GM12873 (cell line): Measurements from ENCODE around the gene TRIM46.

Source experiments
- TF ChIP-seq, protein P1 (sequence below): IDR thresholded peaks from 2 replicates; pipeline ENCODE4 v1.5.1; 2012; ENCODE audit warnings: low read depth, mild to moderate bottlenecking, moderate library complexity, low read length, control low read depth; ENCODE audit not compliant: insufficient read depth; ENCODE audit errors: missing control alignments

Gene TRIM46

DNA sequence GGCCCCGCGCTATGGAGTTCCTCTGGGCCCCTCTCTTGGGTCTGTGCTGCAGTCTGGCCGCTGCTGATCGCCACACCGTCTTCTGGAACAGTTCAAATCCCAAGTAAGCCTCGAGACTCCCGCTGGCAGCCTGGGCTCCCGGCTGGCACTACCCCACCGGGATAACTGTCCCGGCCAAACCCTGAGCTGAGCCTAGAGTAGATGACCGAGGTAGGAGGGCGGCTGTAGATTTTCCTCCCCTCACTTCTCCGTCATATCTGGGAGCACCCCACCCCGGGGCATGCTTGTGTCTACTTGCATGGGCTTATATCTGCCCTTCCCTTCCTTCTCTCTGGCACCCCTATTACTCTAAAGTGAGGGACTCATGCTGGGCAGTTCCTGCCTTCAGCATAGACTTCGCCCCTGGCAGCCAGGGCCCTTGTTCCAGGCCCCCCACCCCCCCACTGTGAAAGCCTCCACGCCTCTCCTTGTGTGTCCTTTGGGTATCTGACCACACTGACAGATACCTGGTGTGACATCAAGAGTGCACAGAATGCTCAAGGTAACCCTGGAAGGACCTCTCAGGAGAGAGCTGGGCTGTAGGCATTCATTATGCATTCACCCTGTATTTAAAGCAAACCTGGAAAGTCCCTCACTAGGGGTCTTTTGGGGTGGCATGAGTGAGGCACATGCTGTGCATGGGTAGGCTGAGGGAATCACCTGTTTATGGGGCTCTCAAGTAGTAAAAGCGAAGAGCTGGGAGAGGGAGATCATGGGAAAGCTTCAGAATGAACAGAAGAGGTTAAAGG lies 45.5 kb upstream of the TRIM46 start:
- TF ChIP-seq, protein P1, sequence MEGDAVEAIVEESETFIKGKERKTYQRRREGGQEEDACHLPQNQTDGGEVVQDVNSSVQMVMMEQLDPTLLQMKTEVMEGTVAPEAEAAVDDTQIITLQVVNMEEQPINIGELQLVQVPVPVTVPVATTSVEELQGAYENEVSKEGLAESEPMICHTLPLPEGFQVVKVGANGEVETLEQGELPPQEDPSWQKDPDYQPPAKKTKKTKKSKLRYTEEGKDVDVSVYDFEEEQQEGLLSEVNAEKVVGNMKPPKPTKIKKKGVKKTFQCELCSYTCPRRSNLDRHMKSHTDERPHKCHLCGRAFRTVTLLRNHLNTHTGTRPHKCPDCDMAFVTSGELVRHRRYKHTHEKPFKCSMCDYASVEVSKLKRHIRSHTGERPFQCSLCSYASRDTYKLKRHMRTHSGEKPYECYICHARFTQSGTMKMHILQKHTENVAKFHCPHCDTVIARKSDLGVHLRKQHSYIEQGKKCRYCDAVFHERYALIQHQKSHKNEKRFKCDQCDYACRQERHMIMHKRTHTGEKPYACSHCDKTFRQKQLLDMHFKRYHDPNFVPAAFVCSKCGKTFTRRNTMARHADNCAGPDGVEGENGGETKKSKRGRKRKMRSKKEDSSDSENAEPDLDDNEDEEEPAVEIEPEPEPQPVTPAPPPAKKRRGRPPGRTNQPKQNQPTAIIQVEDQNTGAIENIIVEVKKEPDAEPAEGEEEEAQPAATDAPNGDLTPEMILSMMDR, result no peak

DNA sequence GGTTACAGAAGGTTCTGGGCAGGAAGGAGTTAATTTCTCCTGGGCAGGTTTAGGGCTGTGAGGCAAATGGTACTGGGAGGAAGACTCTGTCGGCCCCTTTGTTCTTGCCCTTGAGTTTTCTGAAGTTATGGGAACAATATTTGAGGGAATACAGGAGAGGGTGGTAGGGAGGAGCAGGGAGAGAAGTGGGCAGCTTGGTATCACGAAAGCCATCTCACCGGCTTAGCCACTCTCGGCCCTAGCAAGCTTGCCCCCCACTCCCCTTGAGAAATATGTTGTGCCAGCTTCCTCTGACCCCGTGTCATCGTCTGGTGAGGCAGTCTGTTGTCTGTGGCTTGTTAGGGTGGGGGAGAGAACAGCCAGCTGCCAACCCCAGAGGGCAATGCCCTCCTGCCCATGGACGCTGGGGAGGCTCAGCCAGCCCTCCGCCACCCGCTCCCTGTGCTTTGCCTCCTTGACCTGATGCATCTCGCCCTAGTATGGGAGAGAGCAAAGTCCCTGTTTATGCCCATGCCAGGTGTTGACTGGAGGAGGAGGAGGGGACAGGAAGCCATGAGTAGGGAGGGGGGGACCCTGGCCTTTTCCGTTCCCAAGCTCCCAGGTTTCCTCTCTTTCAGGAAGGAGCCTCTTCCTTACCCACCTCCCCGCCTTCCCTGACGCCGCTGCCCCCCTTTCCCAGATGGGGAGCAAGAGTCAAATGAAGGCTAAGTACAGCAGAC lies 44.7 kb upstream of the TRIM46 start:
- TF ChIP-seq, protein P1, result no peak

DNA sequence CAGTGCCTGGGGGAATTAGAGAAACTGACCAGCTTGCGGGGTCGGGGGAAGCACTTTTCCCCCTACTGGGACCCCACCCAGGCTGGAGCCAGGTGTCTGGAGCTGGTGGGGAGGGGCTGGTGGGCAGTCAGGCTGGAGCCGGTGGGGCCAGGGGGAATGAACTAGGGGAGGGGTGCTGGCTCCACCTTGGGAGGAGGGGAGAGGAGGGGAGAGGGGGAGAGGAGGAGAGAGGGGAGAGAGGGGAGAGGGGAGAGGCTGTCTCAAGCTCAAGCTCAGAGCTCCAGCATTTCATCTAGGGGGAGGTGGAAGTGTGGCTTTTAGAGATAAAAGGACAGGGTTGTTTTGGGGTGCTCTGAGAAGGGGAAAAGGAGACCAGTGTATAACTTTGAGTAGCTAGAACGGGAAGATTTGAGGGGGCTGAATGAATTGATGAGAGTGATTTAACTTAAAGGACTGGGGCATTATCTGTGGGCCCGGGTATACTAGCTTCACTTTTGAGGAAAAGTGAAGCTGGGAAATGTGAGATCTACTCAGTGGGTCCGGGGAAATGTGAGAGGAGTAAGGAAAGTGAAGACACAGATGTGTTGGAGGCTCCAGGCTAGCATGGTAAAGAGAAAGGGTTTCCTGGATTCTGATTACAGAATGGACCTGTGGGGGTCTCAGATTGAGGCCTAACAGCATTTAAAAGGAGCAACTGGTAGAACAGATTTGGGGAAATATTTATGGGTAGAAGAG lies 43.2 kb upstream of the TRIM46 start:
- TF ChIP-seq, protein P1, result no peak

DNA sequence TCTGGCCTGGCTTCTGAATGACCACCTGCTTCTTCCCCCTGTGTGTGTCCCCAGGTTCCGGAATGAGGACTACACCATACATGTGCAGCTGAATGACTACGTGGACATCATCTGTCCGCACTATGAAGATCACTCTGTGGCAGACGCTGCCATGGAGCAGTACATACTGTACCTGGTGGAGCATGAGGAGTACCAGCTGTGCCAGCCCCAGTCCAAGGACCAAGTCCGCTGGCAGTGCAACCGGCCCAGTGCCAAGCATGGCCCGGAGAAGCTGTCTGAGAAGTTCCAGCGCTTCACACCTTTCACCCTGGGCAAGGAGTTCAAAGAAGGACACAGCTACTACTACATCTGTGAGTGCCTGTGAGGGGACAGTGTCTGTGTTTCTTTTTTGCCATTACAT lies 42.4 kb upstream of the TRIM46 start:
- TF ChIP-seq, protein P1, result no peak

DNA sequence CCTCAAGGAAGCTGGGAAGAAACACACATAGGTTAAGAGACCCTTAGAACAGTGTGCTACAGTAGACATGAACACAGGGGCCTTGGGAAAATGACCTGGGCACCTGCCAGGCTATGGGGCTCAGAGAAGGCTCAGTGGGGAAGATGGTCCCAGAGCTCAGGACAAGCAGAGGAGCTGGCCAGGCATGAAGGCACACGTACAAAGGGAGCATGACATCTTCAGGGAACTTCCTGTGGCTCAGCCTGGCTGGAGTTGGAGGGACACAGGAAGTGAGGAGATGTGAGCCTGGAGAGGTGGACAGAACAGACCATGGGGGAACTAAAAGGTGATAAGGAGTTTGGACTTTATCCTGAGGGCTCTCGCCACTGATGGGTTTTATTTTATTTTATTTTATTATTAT lies 41.8 kb upstream of the TRIM46 start:
- TF ChIP-seq, protein P1, result no peak

DNA sequence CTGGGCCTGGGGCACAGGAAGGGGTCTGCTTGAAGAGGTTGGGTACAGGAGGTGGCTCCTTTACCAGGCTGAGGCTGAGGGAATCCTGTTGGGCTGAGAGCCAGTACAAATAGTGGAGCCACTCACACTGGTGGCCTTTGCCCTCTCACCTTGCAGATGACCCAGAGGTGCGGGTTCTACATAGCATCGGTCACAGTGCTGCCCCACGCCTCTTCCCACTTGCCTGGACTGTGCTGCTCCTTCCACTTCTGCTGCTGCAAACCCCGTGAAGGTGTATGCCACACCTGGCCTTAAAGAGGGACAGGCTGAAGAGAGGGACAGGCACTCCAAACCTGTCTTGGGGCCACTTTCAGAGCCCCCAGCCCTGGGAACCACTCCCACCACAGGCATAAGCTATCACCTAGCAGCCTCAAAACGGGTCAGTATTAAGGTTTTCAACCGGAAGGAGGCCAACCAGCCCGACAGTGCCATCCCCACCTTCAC lies 39.8 kb upstream of the TRIM46 start:
- TF ChIP-seq, protein P1, result no peak

DNA sequence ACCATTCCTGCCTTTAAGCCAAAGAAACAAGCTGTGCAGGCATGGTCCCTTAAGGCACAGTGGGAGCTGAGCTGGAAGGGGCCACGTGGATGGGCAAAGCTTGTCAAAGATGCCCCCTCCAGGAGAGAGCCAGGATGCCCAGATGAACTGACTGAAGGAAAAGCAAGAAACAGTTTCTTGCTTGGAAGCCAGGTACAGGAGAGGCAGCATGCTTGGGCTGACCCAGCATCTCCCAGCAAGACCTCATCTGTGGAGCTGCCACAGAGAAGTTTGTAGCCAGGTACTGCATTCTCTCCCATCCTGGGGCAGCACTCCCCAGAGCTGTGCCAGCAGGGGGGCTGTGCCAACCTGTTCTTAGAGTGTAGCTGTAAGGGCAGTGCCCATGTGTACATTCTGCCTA lies 39.3 kb upstream of the TRIM46 start:
- TF ChIP-seq, protein P1, result no peak
